ENCODE results near the gene WDR93. TPM values are rescaled to one million over a fixed set of nuclear protein-coding genes. Genes with fewer than 3 reads are reported as not detected.
"Not testable (repeated sequence)": the region's sequence is repeated elsewhere in the genome, so short reads cannot be mapped to it uniquely, and the experiment has no call there.

WDR93 gene
- total RNA-seq, 1 donor from 2014 or later: not detected

GRCh38 chr15:89781891-89782618 lies 91.4 kb downstream of the WDR93 start:
- FAIRE-seq: peak; percentile 94

DNA sequence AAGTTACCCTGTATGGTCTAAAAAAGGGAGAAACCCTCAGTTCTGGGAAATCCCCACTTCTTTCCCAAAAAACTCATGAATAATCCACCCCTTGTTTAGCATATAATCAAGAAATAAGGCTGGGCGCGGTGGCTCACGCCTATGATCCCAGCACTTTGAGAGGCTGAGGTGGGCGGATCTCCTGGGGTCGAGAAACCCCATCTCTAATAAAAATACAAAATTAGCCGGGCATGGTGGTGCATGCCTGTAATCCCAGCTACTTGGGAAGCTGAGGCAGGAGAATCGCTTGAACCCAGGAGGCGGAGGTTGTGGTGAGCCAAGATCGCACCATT lies 92.0 kb downstream of the WDR93 start:
- H3K36me3 ChIP-seq (ENCODE audit: control insufficient read depth, insufficient read depth, low read length): not testable (repeated sequence)

More at GRCh38 chr15:89781891-89782618, 91.4 kb downstream of the WDR93 start:
- peak; percentile 92 for DNase-seq (ENCODE audit: low read depth)
- Histone ChIP-seq H3K27me3 (ENCODE audit: control insufficient read depth, insufficient read depth, low read length) (no peaks in the 10 kb centered on the region), H3K36me3 (ENCODE audit: control insufficient read depth, insufficient read depth, low read length) (no peaks in the 10 kb centered on the region), H3K4me3 (ENCODE audit: low read depth, low read length) (no peak overlapping the region)
- TF ChIP-seq, protein P1, sequence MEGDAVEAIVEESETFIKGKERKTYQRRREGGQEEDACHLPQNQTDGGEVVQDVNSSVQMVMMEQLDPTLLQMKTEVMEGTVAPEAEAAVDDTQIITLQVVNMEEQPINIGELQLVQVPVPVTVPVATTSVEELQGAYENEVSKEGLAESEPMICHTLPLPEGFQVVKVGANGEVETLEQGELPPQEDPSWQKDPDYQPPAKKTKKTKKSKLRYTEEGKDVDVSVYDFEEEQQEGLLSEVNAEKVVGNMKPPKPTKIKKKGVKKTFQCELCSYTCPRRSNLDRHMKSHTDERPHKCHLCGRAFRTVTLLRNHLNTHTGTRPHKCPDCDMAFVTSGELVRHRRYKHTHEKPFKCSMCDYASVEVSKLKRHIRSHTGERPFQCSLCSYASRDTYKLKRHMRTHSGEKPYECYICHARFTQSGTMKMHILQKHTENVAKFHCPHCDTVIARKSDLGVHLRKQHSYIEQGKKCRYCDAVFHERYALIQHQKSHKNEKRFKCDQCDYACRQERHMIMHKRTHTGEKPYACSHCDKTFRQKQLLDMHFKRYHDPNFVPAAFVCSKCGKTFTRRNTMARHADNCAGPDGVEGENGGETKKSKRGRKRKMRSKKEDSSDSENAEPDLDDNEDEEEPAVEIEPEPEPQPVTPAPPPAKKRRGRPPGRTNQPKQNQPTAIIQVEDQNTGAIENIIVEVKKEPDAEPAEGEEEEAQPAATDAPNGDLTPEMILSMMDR (IDR thresholded peaks at IDR 0.05; ENCODE audit: insufficient read depth, low read length, severe bottlenecking): no peak

DNA sequence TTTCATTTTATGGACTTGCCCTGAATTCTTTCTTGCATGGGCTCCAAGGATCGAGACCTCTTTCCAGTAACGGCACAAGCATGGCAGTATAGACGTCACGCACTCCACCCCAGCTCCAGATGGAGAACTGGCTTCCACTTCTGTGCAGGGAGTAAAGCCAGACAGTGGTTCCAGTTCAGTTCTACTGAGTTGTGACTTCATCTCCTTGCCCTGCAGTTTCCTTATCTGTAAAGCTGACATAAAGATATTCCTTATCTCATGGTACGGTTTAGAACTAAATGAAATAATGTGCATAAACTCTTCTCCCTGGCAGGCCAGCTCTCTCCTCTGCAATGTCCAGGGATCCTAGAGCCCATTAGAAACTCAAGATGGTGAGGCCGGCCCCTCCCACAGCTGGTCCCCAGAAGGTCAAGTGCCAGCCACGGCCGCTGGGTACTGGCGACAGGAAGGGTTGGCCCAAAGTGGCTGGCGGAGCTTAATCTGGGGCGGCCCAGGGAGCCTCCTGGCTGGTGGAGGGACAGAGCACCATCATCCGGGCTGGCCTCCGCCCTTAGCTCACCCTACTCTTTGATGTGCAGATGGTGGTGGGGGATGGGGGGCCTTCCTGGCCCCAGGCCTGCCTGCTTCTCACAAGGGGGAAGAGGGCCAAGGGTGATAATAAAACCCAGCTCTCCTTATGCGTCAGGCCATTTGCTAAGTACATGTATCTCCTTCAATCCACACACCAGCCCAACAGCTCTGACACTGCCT lies 92.7 kb downstream of the WDR93 start:
- DNase-seq (ENCODE audit: low read depth) (no peak), FAIRE-seq (no peak)
- H3K36me3 ChIP-seq (ENCODE audit: control insufficient read depth, insufficient read depth, low read length): no peaks in the 10 kb centered on the region
- TF ChIP-seq, protein P1 (IDR thresholded peaks at IDR 0.05; ENCODE audit: insufficient read depth, low read length, severe bottlenecking): no peak
- H3K27me3 ChIP-seq (ENCODE audit: control insufficient read depth, insufficient read depth, low read length): no peaks in the 10 kb centered on the region
- no peak overlapping the region for H3K4me3 ChIP-seq (ENCODE audit: low read depth, low read length)

More for the DNA sequence above, 92.0 kb downstream of the WDR93 start:
- not testable (repeated sequence) for DNase-seq (ENCODE audit: low read depth); H3K27me3 ChIP-seq (ENCODE audit: control insufficient read depth, insufficient read depth, low read length); FAIRE-seq; H3K4me3 ChIP-seq (ENCODE audit: low read depth, low read length)

- TF ChIP-seq, protein P1 (IDR thresholded peaks at IDR 0.05; ENCODE audit: insufficient read depth, low read length, severe bottlenecking): no peak
- DNase-seq (ENCODE audit: low read depth) (no peak), FAIRE-seq (no peak)
- no peak overlapping the region for H3K4me3 ChIP-seq (ENCODE audit: low read depth, low read length)
- no peaks in the 10 kb centered on the region for H3K27me3 ChIP-seq (ENCODE audit: control insufficient read depth, insufficient read depth, low read length)
- no peaks in the 10 kb centered on the region for H3K36me3 ChIP-seq (ENCODE audit: control insufficient read depth, insufficient read depth, low read length)
Observed at GRCh38 chr15:89783861-89784685, 93.5 kb downstream of the WDR93 start.

DNA sequence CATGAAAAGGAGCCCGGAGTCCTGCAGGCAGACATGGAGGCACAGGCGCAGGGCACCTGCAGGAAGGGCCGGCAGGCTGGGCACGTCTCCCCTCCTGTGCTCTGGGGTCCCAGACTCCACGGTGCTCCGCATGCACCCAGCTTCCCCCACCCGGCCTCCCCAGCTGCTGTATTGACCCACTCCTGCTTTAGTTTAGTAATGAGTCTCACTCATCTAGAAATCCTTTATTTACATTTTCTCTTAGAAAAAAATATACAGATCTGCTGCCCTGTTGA lies 94.0 kb downstream of the WDR93 start:
- TF ChIP-seq, protein P1 (IDR thresholded peaks at IDR 0.05; ENCODE audit: insufficient read depth, low read length, severe bottlenecking): no peak
- H3K36me3 ChIP-seq (ENCODE audit: control insufficient read depth, insufficient read depth, low read length): no peaks in the 10 kb centered on the region
- DNase-seq (ENCODE audit: low read depth) (no peak), FAIRE-seq (no peak)
- H3K4me3 ChIP-seq (ENCODE audit: low read depth, low read length): no peak overlapping the region
- no peaks in the 10 kb centered on the region for H3K27me3 ChIP-seq (ENCODE audit: control insufficient read depth, insufficient read depth, low read length)

Data from bronchial epithelial cell (primary cell).